ENCODE results near the gene RNF126.

RNF126 gene

GRCh38 chr19:613732-614567, 49.1 kb downstream of the RNF126 start:
- no peaks in the 10 kb centered on the region for H3K27me3 ChIP-seq (ENCODE audit: insufficient read depth, poor library complexity, severe bottlenecking)
- TF ChIP-seq, protein P1, sequence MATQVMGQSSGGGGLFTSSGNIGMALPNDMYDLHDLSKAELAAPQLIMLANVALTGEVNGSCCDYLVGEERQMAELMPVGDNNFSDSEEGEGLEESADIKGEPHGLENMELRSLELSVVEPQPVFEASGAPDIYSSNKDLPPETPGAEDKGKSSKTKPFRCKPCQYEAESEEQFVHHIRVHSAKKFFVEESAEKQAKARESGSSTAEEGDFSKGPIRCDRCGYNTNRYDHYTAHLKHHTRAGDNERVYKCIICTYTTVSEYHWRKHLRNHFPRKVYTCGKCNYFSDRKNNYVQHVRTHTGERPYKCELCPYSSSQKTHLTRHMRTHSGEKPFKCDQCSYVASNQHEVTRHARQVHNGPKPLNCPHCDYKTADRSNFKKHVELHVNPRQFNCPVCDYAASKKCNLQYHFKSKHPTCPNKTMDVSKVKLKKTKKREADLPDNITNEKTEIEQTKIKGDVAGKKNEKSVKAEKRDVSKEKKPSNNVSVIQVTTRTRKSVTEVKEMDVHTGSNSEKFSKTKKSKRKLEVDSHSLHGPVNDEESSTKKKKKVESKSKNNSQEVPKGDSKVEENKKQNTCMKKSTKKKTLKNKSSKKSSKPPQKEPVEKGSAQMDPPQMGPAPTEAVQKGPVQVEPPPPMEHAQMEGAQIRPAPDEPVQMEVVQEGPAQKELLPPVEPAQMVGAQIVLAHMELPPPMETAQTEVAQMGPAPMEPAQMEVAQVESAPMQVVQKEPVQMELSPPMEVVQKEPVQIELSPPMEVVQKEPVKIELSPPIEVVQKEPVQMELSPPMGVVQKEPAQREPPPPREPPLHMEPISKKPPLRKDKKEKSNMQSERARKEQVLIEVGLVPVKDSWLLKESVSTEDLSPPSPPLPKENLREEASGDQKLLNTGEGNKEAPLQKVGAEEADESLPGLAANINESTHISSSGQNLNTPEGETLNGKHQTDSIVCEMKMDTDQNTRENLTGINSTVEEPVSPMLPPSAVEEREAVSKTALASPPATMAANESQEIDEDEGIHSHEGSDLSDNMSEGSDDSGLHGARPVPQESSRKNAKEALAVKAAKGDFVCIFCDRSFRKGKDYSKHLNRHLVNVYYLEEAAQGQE (IDR thresholded peaks at IDR 0.05; ENCODE audit: insufficient replicate concordance, low read depth) = no peak
- no peak for TF ChIP-seq GABPA (IDR thresholded peaks at IDR 0.05; ENCODE audit: low read depth)
- no peak for TF ChIP-seq SPI1 (IDR thresholded peaks at IDR 0.05; ENCODE audit: borderline replicate concordance, low read depth)
- no peak for TF ChIP-seq CTCF (IDR thresholded peaks at IDR 0.05; ENCODE audit: insufficient read depth, low read length)
- TF ChIP-seq POLR2AphosphoS5 (IDR thresholded peaks at IDR 0.05; ENCODE audit: low read depth) = no peak
- H3K4me3 ChIP-seq (replicated peaks; ENCODE audit: insufficient read depth, low read length) = no peak overlapping the region
- DNase-seq (ENCODE audit: low read depth in 1 of 2, low spot score in 1 of 2) = no peak
- H3K27ac ChIP-seq (replicated peaks) = no peak overlapping the region

GRCh38 chr19:612941-613340, 50.1 kb downstream of the RNF126 start:
- Histone ChIP-seq H3K27me3 (ENCODE audit: insufficient read depth, poor library complexity, severe bottlenecking) (no peaks in the 10 kb centered on the region), H3K4me3 (replicated peaks; ENCODE audit: insufficient read depth, low read length) (no peak overlapping the region), H3K27ac (replicated peaks) (no peak overlapping the region)
- DNase-seq (ENCODE audit: low read depth in 1 of 2, low spot score in 1 of 2) = no peak
- TF ChIP-seq, protein P1 (IDR thresholded peaks at IDR 0.05; ENCODE audit: insufficient replicate concordance, low read depth) = no peak
- no peak for TF ChIP-seq CTCF (IDR thresholded peaks at IDR 0.05; ENCODE audit: insufficient read depth, low read length)
- TF ChIP-seq GABPA (IDR thresholded peaks at IDR 0.05; ENCODE audit: low read depth) = no peak
- TF ChIP-seq SPI1 (IDR thresholded peaks at IDR 0.05; ENCODE audit: borderline replicate concordance, low read depth) = no peak
- TF ChIP-seq POLR2AphosphoS5 (IDR thresholded peaks at IDR 0.05; ENCODE audit: low read depth) = no peak

- no peak for DNase-seq (ENCODE audit: low read depth in 1 of 2, low spot score in 1 of 2)
- Histone ChIP-seq H3K4me3 (replicated peaks; ENCODE audit: insufficient read depth, low read length) (no peak overlapping the region), H3K27ac (replicated peaks) (no peak overlapping the region), H3K27me3 (ENCODE audit: insufficient read depth, poor library complexity, severe bottlenecking) (no peaks in the 10 kb centered on the region)
- TF ChIP-seq GABPA (IDR thresholded peaks at IDR 0.05; ENCODE audit: low read depth) (no peak), POLR2AphosphoS5 (IDR thresholded peaks at IDR 0.05; ENCODE audit: low read depth) (no peak), SPI1 (IDR thresholded peaks at IDR 0.05; ENCODE audit: borderline replicate concordance, low read depth) (no peak), CTCF (IDR thresholded peaks at IDR 0.05; ENCODE audit: insufficient read depth, low read length) (no peak)
- TF ChIP-seq, protein P1 (IDR thresholded peaks at IDR 0.05; ENCODE audit: insufficient replicate concordance, low read depth) = no peak
Measured at GRCh38 chr19:611481-611868, 51.5 kb downstream of the RNF126 start.

Data from HL-60 (cell line).